Right renal cortex interstitium (tissue), 3 donors: ENCODE data around the gene DHRS4L2. TPM values are rescaled to one million over a fixed set of nuclear protein-coding genes. Genes with fewer than 3 reads are reported as not detected.
"Not testable (repeated sequence)": the region's sequence is repeated elsewhere in the genome, so short reads cannot be mapped to it uniquely, and the experiment has no call there.

Experiments
- DNase-seq, 3 donors: peaks; one replicate each; pipeline ENCODE4 v3.0.0-alpha.2; 2013; ENCODE audit warnings: low read depth in 3 of 3, low spot score in 2 of 3
- polyA plus RNA-seq, 3 donors: library from polyadenylated mRNA; unstranded; fragments of 120-200 nt; gene quantifications; one replicate each; pipeline ENCODE4 v1.2.1, GENCODE V29; 2013; ENCODE audit not compliant: insufficient read length in 3 of 3

DHRS4L2 gene
- 10 to 100 TPM; 30.8 to 43.1 (median 37.2) TPM for polyA plus RNA-seq

DNA sequence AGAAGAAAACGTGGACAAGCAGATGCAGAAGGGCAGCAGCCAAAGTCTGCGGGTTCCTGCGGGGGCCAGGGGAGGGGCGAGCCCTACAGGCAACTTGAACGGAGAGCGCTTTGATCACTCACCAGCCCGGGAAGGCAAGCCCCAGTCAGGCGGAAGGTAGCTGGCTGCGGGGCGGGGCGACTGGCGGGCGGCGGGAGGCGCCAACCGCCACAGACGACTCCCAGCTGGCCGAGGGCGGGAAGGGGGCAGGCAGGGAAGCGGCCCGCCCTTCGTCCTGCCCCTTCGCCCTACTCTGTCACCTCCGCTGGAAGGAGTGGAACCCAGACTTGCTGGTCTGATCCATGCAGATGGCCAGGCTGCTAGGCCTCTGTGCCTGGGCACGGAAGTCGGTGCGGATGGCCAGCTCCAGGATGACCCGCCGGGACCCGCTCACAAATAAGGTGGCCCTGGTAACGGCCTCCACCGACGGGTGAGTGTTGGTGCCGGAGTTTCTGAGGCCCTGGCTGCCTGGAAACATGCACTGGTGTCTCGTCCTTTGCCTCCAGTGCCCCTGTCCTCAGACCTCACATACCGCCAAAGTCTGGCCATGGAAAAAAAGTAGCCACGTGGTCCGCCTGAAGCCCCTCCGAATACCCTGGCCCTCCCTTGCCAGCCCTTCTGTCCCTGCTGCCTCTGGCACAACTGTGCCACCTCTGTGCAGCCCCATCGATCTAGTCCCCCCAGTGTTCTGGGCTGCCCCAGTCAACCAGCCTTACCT is at the start of gene DHRS4L2:
Gene DHRS4L2 (plus strand): TSS at position 323 of the 757 bp plus-strand sequence. CDS start 19 bp downstream, at position 342.
- DNase-seq, result peak in 2 of 3 donors; percentile 30 to 53

DNA sequence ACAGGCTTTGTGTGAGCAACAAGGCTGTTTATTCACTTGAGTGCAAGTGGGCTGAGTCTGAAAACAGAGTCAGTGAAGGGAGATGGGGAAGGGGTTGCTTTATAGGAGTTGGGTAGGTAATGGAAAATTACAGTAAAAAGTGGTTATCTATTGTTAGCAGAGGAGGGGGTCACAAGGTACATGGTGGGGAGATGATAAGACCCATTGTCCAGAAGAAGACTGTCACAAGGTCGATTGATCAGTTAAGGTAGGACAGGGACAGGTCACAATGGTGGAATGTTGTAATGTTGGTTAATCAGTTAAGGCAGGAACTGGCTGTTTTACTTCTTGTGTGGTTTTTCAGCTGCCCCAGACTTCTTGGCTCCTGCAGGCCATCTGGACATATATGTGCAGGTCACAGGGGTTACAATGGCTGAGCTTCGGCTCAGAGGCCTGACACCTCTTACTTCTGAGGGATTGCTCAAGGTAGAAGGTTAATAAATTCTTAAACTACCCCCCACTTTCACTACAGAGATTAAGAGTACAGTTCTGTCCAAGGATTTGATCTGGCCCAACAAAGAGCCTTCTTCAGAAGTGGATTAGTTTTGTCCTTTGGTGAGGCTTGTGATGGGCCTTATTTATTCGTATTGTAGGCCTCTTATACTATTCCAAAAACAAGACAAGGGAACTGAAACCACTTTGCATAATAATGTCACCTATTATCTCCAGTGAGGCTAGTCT is 49.0 kb upstream of the DHRS4L2 start:
- DNase-seq, result no peak

DNA sequence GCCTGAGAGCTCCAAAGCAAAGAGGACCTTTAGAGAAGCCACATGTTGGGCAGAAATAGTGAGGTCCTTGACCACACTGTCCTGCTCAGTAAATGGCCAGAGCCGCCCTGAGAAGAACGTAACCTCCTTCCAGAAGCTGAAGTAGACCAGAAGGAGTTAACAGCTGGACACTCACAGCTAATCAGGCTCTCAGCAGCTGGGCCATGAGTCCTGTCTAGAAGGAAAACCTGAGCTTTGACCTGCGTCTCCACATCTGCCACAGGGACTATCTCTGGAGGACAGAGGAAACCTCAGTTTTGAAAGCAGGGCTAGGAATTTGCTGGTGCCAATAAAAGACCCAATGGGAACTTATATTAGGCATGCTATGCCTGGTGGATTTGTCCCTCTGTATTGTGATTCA is 47.5 kb upstream of the DHRS4L2 start:
- no peak for DNase-seq

DNA sequence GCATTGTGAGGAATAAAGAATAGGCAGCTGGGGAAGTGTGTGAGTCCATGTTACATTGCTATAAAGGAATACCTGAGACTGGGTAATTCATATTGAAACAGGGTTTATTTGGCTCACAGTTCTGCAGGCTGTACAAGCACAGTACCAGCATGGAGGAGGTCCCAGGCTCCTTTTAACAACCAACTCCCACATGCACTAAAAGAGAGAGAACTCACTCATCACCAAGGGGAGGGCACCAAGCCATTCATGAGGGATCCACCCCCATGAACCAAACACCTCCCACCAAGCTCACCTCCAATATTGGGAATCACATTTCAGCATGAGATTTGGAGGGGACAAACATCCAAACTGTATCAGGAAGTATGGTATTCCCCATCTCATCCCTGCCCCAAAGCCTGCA is 47.1 kb upstream of the DHRS4L2 start:
- no peak for DNase-seq

DNA sequence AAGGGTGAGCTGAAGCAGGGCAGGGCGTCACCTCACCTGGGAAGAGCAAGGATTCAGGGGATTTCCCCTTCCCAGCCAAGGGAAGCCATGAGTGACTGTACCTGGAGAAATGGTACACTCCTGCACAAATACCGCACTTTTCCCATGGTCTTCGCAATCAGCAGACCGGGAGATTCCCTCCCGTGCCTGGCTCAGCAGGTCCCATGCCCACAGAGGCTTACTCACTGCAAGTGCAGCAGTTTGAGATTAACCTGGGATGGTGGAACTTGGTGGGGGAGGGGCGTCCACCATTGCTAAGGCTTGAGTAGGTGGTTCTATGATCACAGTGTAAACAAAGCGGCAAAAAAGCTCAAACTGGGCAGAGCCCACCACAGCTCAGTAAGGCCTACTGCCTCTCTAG is 46.1 kb upstream of the DHRS4L2 start:
- no peak for DNase-seq

DNA sequence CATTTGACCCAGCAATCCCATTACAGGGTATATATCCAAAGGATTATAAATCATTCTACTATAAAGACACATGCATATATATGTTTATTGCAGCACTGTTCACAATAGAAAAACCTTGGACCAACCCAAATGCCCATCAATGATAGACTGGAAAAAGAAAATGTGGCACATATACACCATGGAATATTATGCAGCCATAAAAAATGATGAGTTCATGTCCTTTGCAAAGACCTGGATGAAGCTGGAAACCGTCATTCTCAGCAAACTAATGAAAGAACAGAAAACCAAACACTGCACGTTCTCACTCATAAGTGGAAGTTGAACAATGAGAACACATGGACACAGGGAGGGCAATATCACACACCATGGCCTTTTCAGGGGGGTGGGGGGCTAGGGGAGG is 39.7 kb upstream of the DHRS4L2 start:
- not testable (repeated sequence) for DNase-seq

DNA sequence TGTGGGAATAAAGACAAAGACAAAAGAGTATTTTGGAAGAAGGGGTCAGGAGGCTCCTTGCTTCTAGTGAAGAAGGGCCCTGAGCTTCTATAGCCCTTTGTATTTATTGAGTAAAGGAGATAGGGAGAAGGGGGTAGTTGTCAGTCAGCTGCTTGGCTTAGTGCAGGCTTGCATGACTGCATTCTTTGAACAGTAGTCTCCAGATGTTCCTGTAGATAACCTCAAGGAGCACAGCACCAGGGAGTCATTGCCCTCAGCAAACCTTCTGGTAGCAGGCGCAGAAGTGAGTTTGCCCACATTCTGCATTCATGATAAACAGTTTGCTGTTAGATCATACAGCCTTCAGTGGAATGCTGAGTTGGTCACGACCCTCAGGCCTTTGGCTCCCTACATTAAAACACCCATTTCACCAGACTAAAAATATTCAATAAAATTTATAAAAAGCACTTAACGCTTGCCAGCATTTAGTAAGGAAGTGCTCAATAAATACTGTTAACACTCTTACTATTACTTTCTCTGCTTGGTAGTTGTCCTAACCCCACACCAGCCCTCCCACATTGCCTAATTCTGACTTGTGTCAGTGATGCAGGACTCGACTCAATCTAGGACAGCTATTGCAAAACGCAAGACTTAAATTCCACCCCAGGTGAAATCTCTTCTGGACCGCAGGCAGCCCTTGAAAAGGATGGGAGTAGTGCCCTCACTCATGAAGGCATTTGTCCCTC is 38.2 kb upstream of the DHRS4L2 start:
- no peak for DNase-seq

DNA sequence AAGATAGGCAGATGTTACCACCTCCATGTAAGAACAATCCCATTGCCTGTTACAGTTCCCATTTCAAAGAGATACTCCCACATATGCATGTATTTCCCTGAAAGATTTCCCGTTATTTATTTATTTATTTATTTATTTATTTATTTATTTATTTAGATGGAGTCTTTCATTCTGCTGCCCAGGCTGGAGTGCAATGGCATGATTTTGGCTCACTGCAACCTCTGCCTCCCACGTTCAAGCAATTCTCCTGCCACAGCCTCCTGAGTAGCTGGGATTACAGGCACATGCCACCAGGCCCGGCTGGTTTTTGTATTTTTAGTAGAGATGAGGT is 37.6 kb upstream of the DHRS4L2 start:
- not testable (repeated sequence) for DNase-seq

DNA sequence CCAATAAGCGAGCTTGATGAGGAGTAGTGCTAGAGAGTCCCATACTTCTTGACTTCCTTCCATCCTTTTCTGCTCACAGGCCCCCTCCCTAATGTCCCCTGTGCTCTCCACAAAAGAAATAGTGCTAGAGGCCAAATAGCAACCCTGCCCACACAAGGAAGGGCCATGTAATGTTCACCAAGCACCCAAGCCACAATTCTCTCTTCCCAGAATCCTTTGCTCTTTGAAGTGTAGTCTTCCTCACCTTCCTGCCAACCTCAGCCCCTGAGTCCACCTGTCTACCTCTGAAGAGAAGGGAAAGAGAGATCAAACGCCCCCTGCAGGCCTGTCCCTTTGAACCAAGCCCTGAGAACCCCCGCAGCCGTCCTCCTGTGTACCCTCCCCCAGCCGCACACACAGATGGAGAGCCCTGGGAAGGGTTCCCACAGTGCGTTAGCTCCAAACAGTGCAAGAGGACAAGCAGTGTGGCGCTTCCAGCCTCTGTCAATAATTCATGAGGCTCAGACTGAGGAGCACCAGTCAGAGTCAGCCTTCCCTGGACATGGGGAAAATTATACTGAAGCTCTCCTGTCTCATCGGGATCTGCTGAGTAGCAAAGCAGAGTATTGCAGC is 37.0 kb upstream of the DHRS4L2 start:
- DNase-seq, result no peak

DNA sequence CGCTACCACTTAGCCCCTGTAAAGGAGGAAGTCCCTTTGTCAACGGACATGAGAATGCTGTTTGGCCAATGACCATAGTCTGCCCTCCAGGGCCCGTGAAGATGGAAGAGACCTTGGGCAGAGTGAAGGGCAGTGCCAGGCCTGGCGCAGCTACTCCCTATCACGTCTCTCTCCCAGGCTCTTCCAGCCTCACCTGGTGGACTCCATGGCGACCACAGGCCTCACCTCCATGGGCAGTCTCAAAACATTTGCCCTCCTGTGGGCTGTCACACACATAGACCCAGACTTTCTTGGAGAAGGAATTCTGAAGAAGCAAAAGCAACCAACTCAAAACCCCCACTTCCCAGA is 35.6 kb upstream of the DHRS4L2 start:
- DNase-seq, result not testable (repeated sequence)

DNA sequence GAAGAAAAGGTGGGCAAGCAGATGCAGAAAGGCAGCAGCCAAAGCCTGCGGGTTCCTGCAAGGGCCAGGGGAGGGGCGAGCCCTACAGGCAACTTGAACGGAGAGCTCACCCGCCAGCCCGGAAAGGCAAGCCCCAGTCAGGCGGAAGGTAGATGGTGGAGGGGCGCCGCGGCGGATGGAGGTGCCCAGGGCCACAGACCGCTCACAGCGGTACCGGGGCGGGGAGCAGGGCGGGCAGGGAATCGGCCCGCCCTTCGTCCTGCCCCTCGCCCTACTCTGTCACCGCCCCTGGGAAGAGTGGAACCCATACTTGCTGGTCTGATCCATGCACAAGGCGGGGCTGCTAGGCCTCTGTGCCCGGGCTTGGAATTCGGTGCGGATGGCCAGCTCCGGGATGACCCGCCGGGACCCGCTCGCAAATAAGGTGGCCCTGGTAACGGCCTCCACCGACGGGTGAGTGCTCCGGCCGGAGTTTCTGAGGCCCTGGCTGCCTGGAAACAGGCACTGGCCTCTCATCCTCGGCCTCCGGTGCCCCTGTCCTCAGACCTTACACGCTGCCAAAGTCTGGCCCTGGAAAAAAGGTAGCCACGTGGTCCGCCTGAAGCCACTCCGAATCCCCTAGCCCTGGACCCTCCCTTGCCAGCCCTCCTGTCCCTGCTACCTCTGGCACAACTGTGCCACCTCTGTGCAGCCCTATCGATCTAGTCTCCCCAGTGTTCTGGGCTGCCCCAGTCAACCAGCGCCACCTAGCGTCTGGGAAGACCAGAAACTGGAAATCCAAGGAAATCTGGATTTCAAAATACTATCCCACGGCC is 35.1 kb upstream of the DHRS4L2 start, which contains the start of gene DHRS4:
Gene DHRS4 (plus strand): TSS at position 307 of the 815 bp plus-strand sequence. CDS start 19 bp downstream, at position 326.
- peak in 1 of 3 donors; percentile 78 for DNase-seq

DNA sequence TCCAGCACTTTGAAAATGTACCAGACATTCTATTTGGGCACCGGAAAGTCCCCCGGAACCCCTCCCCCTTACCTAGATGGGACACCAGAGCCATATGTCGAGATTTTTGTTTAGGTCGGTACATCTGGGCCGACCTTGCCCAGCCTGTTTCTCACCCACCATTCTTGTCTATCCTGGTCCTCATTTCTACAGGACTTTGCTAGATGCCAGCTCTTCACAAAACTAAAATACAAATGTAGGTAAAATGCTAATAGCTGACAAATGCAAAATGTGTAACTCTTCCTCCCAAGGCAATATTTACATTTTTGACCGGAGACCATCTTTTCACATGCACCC is 34.5 kb upstream of the DHRS4L2 start:
- not testable (repeated sequence) for DNase-seq

DNA sequence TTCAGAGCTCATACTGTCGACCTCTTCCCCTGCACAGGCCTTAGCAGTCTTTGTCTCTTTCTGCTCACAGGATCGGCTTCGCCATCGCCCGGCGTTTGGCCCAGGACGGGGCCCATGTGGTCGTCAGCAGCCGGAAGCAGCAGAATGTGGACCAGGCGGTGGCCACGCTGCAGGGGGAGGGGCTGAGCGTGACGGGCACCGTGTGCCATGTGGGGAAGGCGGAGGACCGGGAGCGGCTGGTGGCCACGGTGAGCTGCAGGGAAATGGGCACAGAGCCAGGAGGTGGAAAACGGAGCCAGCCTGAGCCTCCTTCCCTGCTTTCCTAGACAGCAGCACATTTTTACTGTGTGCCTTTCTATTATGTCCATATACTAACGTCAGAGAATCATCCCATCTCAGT is 33.8 kb upstream of the DHRS4L2 start:
- not testable (repeated sequence) for DNase-seq

DNA sequence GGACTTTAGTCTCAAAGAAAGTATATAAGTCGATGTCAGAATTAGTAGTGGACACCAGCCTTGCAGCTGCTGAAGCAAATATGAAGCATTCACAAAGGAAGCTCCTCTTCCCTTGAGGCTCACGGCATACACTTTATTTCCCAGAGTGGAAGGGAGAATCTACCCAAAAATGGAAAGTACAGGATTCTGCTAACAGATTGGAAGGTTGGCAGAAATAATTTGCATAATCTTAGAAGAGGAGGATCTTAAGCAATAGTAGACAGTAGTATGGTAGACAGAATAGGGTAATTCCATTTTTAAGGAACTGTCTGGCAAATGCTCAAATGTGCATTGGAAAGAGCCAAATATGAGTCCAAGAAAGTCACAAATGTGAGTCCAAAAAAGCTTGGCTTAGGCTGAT is 32.9 kb upstream of the DHRS4L2 start:
- not testable (repeated sequence) for DNase-seq

DNA sequence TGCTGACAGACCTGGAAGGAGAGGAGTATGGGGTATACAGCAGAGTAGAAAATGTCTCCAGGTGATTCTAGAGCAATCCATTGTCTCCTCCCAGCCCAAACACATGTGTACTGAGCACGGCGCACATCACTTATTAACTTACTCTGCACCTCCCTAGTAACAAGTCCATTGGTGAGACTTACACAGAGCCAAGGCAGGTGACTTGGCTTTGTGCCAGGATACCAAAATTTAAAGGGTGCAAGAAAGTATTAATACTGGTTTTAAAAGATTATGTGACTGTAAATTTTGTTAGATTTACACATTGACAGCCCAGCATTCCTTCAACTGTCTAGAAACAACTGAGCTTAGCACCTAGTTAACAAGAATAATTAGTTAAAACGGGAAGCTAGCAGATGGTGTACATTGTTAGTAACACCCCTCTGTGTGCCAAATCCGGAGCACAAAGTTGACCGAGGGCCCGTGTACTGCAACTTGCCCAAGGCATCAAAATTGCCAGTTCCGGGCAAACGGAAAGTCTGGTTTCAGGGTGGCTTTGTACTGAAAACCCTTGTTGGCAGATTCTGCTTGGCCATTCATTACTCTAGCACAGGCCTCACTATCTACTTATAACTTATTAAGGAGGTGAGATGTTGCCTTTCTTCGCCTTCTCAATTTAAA is 30.7 kb upstream of the DHRS4L2 start:
- not testable (repeated sequence) for DNase-seq

DNA sequence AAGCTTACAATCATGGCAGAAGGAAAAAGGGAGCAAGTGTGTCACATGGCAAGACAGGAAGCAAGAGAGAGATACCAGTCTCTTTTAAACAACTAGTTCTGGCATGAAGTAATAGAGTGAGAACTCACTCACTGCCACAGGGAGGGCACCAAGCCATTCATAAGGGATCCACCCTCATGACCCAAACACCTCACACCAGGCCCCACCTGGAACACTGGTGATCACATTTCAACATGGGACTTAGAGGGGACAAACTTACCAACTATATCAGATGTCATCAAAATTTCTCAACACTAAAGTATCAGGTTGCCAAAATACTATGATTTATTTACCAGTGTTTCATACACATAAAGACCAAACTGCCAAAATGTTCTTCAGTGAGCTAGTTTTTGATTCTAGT is 27.8 kb upstream of the DHRS4L2 start:
- not testable (repeated sequence) for DNase-seq

DNA sequence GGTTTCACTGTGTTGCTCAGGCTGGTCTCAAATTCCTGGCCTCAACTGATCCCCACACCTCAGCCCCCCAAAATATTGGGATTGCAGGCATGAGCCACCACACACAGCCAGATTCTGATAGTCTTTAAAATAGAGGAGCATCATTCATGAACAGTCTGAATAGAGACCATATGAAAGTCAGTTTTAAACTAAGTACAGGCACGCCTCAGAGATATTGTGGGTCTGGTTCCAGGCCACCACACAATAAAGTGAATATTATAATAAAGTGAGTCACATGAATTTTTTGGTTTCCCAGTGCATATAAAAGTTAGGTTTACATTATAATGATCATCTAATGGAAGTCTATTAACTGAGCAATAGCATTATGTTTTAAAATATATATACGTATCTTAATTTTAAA is 27.0 kb upstream of the DHRS4L2 start:
- not testable (repeated sequence) for DNase-seq

DNA sequence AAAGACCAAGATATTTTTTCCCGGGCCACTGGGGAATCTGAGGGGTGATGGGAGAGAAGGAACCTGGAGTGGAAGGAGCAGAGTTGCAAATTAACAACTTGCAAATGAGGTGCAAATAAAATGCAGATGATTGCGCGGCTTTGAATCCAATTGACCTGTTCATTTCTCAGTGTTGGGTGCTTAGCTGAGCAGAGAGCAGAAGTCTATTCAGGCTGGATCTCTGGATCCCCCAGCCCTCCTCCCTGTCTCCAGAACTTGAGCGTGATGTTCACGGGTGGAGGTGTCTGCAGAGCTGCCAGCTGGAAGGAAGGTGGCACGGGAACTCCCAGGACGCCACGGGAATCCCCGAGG is 19.6 kb upstream of the DHRS4L2 start:
- DNase-seq, result not testable (repeated sequence)

DNA sequence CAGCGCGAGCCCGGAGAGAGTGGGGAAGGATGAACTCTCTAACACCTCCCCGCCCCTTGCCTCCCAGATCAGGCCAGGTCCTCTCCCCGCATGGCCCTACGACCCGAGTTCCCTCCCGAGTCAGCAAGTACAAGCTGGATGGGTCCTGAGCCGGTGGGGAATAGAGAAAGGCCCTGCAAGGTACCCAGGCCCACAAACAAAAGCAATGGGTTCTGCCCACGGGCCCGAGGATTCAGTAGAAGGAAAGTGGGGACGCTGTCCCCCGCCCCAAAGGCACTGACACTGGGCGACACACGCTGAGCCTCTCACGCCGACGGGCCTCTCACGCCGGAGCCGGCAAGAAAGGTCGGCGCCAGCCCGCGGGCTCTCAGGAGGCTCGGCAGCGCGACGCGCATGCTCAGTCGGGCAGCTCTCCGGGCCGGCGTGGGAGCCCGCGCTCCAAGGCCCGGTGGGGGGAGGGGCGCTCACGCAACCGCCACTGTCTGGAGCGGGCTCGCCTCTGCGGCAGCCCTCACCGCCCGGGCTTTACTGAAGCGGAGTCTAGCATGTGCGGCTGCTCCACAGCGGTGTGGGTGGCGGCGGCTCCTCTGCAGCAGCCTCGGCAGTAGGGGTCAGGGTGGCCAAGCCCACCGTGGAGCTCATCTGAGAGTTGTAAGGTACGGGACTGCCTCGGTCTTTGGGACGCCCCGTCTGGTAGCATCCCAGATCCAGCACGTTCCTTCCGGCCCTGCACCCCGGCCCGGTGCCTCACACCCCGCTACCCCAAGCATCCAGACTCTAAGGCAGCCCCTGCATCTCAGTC is 19.0 kb upstream of the DHRS4L2 start:
- peak in 1 of 3 donors; percentile 19 for DNase-seq
